ENCODE results near the gene AHDC1.

The AHDC1 gene

DNA sequence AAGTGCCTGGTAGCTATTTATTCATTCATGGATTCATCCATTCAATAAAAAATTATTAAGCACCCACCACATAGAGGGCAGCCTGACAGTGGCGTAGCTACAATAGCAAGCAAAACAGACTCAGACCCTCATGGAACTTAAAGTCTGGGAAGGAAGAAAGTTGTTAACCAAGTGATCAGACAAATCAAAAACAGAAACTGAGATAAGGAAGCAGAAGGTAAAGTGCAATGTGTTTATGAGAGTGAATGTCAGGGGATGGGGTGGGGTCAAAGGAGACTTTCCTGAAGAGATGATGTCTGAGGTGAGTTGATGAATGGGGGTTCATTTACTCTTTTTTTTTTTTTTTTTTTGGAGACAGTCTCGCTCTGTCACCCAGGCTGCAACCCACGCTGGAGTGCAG is 111.1 kb downstream of the AHDC1 start:
- Histone ChIP-seq H3K4me3 (no peak overlapping the region), H3K36me3 (no peaks in the 10 kb centered on the region), H3K9me3 (no peaks in the 10 kb centered on the region), H3K4me2 (peak overlapping the region; percentile 72), H3K27me3 (no peaks in the 10 kb centered on the region), H4K20me1 (peaks cover 9% of the 10 kb centered on the region; the same call in 1 of the 2 replicates), H3K9ac (no peak overlapping the region), H3K4me1 (peaks cover 53% of the 10 kb centered on the region), H3K27ac (peak overlapping the region; percentile 63)
- no peak for TF ChIP-seq Cebpa-rat (IDR thresholded peaks at IDR 0.05)

DNA sequence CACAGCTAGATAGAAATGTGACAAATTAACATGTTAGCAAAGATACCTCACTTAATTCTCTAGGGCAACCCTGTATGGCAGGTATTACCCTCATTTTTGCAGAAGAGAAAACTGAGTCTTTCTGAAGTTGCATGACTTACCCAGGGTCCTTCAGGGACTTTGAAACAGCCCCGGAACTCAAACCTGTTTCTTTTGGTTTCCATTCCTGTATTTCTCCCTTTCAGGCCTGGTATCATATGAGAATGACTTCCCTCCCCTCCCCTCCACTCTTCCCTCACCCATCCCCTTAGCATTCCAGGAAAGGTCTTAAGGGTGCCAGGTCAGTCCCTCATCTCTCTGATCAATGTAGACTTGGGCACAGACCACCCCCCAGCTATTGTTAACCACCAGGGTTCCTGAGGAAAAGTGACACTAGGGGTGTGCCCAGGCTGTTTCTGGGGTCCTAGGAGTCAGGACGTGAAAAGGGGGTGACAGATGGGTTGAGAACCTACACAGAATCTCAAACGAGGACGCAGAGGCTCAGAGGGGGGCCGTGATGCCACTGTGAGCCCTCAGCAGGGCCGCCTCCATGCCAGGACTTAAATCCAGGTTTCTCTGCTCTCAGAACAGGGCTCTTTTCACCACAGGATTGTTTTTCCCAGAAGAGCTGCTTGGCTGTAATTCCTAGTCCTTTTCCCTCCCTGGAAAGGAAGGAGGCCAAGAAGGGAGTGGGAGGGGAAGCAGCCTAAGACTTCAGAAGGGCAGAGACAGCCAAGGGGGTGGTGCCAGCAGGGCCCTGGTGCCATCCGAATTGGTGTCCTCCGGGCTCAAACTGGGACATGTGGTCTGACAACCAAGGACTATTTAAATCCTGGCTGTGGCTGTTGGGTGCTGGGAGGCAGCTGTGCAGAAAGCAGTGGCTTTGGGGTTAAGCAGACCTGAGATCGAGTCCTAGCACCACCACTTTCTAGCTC is 111.9 kb downstream of the AHDC1 start:
- Histone ChIP-seq H3K27ac (peak overlapping the region; percentile 63), H3K27me3 (no peaks in the 10 kb centered on the region), H3K4me2 (peak overlapping the region; percentile 72)

DNA sequence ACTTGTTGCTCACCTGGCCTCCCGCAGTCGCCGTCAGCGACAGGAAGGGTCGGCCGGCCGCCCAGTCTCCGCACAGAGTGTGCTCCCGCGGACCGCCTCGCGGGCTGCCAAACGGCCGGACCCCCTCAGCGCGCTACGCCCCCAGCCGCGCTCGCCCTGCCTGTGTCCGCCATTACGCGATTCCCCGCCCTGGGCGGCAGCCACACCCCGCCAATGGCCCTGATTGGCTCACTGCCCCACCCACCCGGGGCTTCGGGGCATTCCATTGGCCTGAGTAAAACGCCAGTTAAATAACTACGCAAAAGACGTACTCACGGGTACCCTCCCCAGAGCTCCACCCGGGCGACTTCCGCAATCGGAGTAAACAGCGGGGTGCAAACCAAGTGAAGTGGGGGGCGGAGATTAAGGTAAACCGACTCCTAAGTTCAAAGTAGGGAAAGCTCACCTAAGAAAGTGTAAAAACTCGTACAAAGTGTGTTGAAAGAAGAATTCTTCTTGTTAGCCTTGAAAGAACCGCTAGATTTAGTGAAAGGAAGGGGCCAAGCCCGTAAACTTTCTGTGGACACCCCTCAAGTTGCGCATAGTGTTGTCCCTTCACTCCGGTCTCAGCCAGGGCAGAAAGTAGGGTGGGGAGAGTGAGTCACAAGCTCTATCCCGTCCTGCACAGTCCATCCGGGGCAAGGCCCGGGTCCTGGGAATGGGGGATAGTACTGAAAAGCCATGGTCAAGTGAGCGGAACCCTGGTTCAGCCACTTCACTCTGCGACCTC is 113.8 kb downstream of the AHDC1 start, which contains the start of gene WASF2:
Gene WASF2 (minus strand): TSS at position 195 of the 769 bp plus-strand sequence. CDS start 61,277 bp downstream, outside the sequence.
- Histone ChIP-seq H3K9ac (peak within 1 kb of the TSS; percentile 98), H3K9me3 (no peaks in the 10 kb centered on the region), H3K36me3 (peaks cover 2% of the 10 kb centered on the region; the same call in 1 of the 2 replicates), H3K4me3 (peak within 1 kb of the TSS; percentile 100), H3K27me3 (no peaks in the 10 kb centered on the region), H4K20me1 (peaks cover 29% of the 10 kb centered on the region), H3K27ac (peak within 1 kb of the TSS; percentile 99), H3K4me1 (peaks cover 53% of the 10 kb centered on the region), H3K4me2 (peak within 1 kb of the TSS; percentile 91)
- TF ChIP-seq Cebpa-rat (IDR thresholded peaks at IDR 0.05): no peak

More for the DNA sequence above, 111.9 kb downstream of the AHDC1 start:
- no peaks in the 10 kb centered on the region for H3K36me3 ChIP-seq
- H3K9ac ChIP-seq: peak overlapping the region; percentile 44
- H3K4me3 ChIP-seq: no peak overlapping the region
- peaks cover 50% of the 10 kb centered on the region for H3K4me1 ChIP-seq
- no peak for TF ChIP-seq Cebpa-rat (IDR thresholded peaks at IDR 0.05)
- H4K20me1 ChIP-seq: peaks cover 10% of the 10 kb centered on the region; the same call in 1 of the 2 replicates
- H3K9me3 ChIP-seq: no peaks in the 10 kb centered on the region

DNA sequence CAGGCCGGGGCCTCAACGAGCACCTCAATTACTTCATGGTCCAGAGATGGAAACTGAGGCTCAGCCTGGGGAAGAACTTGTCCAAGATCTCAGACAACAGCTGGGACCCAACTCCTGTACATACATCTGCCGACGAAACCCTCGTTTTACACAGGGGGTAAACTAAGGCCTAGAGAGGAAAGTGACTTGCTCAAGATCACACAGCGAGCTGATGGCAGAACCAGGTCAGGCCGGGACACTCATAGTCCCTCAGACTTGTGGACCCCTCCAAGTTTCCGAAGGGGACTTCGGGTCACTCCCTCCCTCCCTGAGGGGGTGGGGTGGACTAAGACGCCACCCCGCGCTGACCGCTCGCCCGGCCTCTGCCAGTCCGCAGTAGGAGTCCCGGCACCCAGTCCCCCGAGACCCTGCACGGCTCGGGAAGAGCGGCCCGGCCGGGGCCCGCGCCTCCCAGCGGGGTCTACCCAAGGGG is 114.4 kb downstream of the AHDC1 start:
- Histone ChIP-seq H3K9me3 (no peaks in the 10 kb centered on the region), H3K36me3 (peaks cover 8% of the 10 kb centered on the region; the same call in 1 of the 2 replicates), H3K4me2 (peak overlapping the region; percentile 91), H3K9ac (peak overlapping the region; percentile 98), H4K20me1 (peaks cover 35% of the 10 kb centered on the region), H3K27me3 (no peaks in the 10 kb centered on the region), H3K27ac (peak overlapping the region; percentile 99), H3K4me3 (peak overlapping the region; percentile 100), H3K4me1 (peaks cover 57% of the 10 kb centered on the region)
- TF ChIP-seq Cebpa-rat (IDR thresholded peaks at IDR 0.05): no peak

DNA sequence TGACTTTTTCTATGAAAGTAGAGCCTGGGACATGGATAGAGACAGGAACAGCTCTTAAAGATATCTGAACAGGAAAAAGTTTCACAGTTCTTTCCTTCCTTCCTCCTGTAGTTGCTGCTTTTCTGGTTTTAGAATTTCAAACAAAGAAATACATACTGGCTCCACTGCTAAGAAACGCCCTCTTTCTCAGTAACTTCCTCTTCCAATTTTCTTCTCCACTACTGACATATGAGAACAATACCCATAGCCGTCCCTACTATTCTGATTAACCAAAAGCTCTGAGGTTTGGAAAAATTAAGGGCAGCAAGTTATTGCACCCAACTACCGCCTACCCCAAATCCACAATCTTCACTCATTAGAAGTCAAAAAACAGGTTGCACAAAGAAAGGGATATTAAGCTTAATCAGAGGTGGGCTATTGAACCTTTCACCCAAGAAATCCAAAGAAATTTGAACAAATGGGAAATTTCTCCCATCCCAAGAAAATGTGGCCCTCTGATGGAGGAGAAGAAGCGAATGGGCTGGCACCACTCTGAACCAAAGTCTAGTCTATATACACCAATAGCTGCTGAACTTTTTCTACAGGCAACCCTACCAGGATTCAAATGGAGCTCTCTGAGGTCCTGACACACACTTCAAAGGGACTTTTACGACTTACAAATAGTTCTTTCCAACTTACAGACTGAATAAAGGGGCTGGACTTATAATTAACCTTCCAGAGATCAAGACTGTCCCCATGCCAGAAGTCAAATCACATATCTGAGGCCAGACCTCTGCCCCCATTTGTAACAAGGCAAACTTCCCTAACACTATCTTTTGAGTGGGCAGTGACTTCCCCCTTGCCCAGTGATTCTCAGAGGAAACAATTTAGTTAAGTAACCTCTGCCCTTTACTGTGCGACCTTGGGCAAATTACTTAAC is 115.7 kb downstream of the AHDC1 start:
- no peaks in the 10 kb centered on the region for H3K27me3 ChIP-seq
- H4K20me1 ChIP-seq: peaks cover 48% of the 10 kb centered on the region
- H3K4me3 ChIP-seq: peak overlapping the region; percentile 100
- no peak for TF ChIP-seq Cebpa-rat (IDR thresholded peaks at IDR 0.05)
- peak overlapping the region; percentile 99 for H3K27ac ChIP-seq
- peak overlapping the region; percentile 91 for H3K4me2 ChIP-seq
- peaks cover 68% of the 10 kb centered on the region for H3K4me1 ChIP-seq
- peak overlapping the region; percentile 98 for H3K9ac ChIP-seq
- H3K9me3 ChIP-seq: no peaks in the 10 kb centered on the region
- peaks cover 20% of the 10 kb centered on the region for H3K36me3 ChIP-seq

DNA sequence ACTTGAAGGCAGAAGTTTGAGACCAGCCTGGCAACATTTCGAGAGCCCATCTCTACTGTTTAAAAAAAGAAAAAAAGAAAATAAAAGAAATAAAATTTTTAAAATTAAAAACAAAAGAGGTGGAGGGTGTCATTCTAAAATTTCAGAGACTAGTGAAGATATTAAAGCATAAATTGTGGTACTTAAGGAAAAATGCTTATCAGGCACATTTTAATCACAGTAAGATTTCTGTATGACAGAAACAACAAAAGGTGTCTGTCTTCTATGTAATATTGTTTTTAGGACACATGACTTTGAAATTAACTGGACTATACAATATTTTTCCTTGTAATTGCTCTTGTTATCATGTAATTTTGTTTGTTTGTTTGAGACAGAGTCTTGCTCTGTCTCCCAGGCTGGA is 118.6 kb downstream of the AHDC1 start:
- H4K20me1 ChIP-seq: peaks cover 77% of the 10 kb centered on the region
- no peak for TF ChIP-seq Cebpa-rat (IDR thresholded peaks at IDR 0.05)
- H3K4me1 ChIP-seq: peaks cover 61% of the 10 kb centered on the region
- no peak overlapping the region for H3K27ac ChIP-seq
- H3K9ac ChIP-seq: no peak overlapping the region
- no peak overlapping the region for H3K4me2 ChIP-seq
- no peaks in the 10 kb centered on the region for H3K27me3 ChIP-seq
- H3K36me3 ChIP-seq: peaks cover 37% of the 10 kb centered on the region
- H3K4me3 ChIP-seq: no peak overlapping the region
- H3K9me3 ChIP-seq: no peaks in the 10 kb centered on the region
